Small intestine (tissue), 7 donors: ENCODE results near the gene BICC1. TPM values are rescaled to one million over a fixed set of nuclear protein-coding genes. Genes with fewer than 3 reads are reported as not detected.

Experiments used
- DNase-seq, 2 donors: peaks; one replicate each; pipeline versions ENCODE4 v3.0.0 to v3.0.0-alpha.2; 2013
- FAIRE-seq: peaks from 2 replicates; lab custom pipeline; 2012; peaks lifted over from hg19 to GRCh38; lab: Jason Lieb, UNC
- H3K27ac ChIP-seq, 3 donors: one replicate each; pipeline ENCODE4 v1.5.1; 2013; ENCODE audit warnings: low read length in 2 of 3, mild to moderate bottlenecking in 2 of 3, control low read depth in 1 of 3, inconsistent platforms in 1 of 3, low read depth in 1 of 3, moderate library complexity in 1 of 3
- H3K27me3 ChIP-seq, 3 donors: one replicate each; pipeline ENCODE4 v1.6.1; 2013; ENCODE audit warnings: low read length in 3 of 3, inconsistent platforms in 1 of 3; ENCODE audit not compliant: control insufficient read depth in 3 of 3, insufficient read depth in 3 of 3
- H3K36me3 ChIP-seq, 3 donors: one replicate each; pipeline ENCODE4 v1.6.1; 2013; ENCODE audit warnings: low read length in 3 of 3, inconsistent platforms in 1 of 3, low read depth in 1 of 3, mild to moderate bottlenecking in 1 of 3, moderate library complexity in 1 of 3; ENCODE audit not compliant: control insufficient read depth in 3 of 3, insufficient read depth in 2 of 3
- H3K4me1 ChIP-seq, 3 donors: one replicate each; pipeline ENCODE4 v1.6.1; 2013; ENCODE audit warnings: low read length in 2 of 3, inconsistent platforms in 1 of 3, low read depth in 1 of 3, mild to moderate bottlenecking in 1 of 3, moderate library complexity in 1 of 3; ENCODE audit not compliant: control insufficient read depth in 3 of 3, insufficient read depth in 2 of 3
- H3K4me3 ChIP-seq, 3 donors: one replicate each; pipeline ENCODE4 v1.5.1; 2013; ENCODE audit warnings: low read length in 3 of 3, control low read depth in 1 of 3, inconsistent platforms in 1 of 3, low read depth in 1 of 3, mild to moderate bottlenecking in 1 of 3, moderate library complexity in 1 of 3
- H3K9me3 ChIP-seq, 2 donors: one replicate each; pipeline ENCODE4 v1.6.1; 2013; ENCODE audit warnings: low read depth in 1 of 2, low read length in 1 of 2; ENCODE audit not compliant: control insufficient read depth in 2 of 2, insufficient read depth in 1 of 2
- WGBS, 3 donors: extraction: QIAGEN DNeasy Blood & Tissue Kit; methylation state at CpG; one replicate each; pipeline ENCODE4 v1.1.7; 2013; 5-methylcytosine and 5-hydroxymethylcytosine counted together
- polyA plus RNA-seq, 4 donors: library from polyadenylated mRNA; stranded (reverse) in 3 of 4; unstranded in 1 of 4; fragments of 200-250 nt in 3 of 4; fragments of 120-200 nt in 1 of 4; gene quantifications; one replicate each; pipeline versions ENCODE4 v1.2.1 to v1.2.3, GENCODE V29; 2013
- donor health status: healthy with polysubstance abuse.
- donor health status: control.
- donor health status: control.
- donor health status: Bipolar disorder and iron deficiency.
- donor health status: healthy.

Gene BICC1
- polyA plus RNA-seq, 4 donors, result 0.81 to 4.7 (median 1.3) TPM; not detected in 1

- H3K4me3 ChIP-seq, result no peak overlapping the region
- H3K4me1 ChIP-seq, result peaks cover 0 to 3% (median 2%) of the 10 kb centered on the region in 3 donors
- H3K36me3 ChIP-seq, result no peaks in the 10 kb centered on the region
- FAIRE-seq (no peak), DNase-seq (no peak)
- H3K27me3 ChIP-seq, result no peaks in the 10 kb centered on the region
- no peak overlapping the region for H3K27ac ChIP-seq
- H3K9me3 ChIP-seq, result no peaks in the 10 kb centered on the region
- 70 to 76% (median 73%) methylated on average over 5 of the region's 5 CpGs for WGBS, 3 donors
Observed at GRCh38 chr10:58779594-58779993, 266.9 kb downstream of the BICC1 start.

GRCh38 chr10:58780476-58780875 lies 267.8 kb downstream of the BICC1 start:
- Histone ChIP-seq H3K4me3 (no peak overlapping the region), H3K9me3 (no peaks in the 10 kb centered on the region), H3K4me1 (peaks cover 0 to 3% (median 2%) of the 10 kb centered on the region in 3 donors), H3K27ac (no peak overlapping the region), H3K27me3 (no peaks in the 10 kb centered on the region), H3K36me3 (no peaks in the 10 kb centered on the region)
- FAIRE-seq, result no peak
- no peak for DNase-seq

DNA sequence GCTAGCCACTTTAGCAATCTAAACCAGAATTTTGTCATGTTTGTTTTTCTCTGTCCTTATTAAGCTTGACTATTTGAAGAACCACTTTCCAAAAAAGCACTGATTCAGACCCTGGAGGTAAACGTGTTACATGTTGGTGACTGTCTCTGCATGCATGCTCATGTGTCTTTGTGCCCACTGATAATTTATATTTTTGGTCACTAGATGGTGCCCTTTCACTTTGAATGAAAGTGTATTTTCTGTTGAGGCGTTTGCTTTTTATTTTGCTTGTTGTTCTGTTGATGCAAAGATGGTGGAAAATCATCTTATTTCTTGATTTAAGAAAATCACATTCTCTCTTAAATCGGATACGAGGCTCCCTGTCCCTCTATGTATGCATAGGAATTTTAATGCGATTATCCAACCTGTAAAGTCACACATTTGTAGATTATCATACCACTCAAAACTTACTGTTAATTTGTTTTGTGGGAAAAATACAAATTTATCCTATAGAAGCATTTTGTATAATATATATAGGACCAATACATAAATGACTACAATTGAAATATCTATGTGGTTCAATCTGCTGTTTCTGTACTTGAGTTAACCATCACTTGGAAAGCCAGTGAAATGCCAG lies 269.3 kb downstream of the BICC1 start:
- no peak for FAIRE-seq
- Histone ChIP-seq H3K27me3 (no peaks in the 10 kb centered on the region), H3K4me1 (peaks cover 0 to 2% (median 0%) of the 10 kb centered on the region in 3 donors), H3K27ac (no peak overlapping the region), H3K4me3 (no peak overlapping the region), H3K36me3 (no peaks in the 10 kb centered on the region), H3K9me3 (no peaks in the 10 kb centered on the region)
- WGBS, 3 donors, result 24 to 28% (median 28%) methylated on average over 5 of the region's 5 CpGs
- peak; percentile 51 to 61 for DNase-seq

- 23 to 46% (median 33%) methylated on average over 4 of the region's 4 CpGs for WGBS, 3 donors
- DNase-seq (peak in 1 of 2 donors; percentile 49), FAIRE-seq (no peak)
- Histone ChIP-seq H3K4me3 (no peak overlapping the region), H3K9me3 (no peaks in the 10 kb centered on the region), H3K27me3 (no peaks in the 10 kb centered on the region), H3K4me1 (peaks cover 0 to 2% (median 0%) of the 10 kb centered on the region in 3 donors), H3K36me3 (no peaks in the 10 kb centered on the region), H3K27ac (no peak overlapping the region)
Observed at GRCh38 chr10:58782876-58783851, 270.5 kb downstream of the BICC1 start.

GRCh38 chr10:58784361-58784760 lies 271.7 kb downstream of the BICC1 start:
- FAIRE-seq (no peak), DNase-seq (peak in 1 of 2 donors; percentile 17)
- Histone ChIP-seq H3K4me3 (no peak overlapping the region), H3K36me3 (no peaks in the 10 kb centered on the region), H3K27me3 (no peaks in the 10 kb centered on the region), H3K27ac (no peak overlapping the region), H3K9me3 (no peaks in the 10 kb centered on the region), H3K4me1 (peaks cover 0 to 2% (median 0%) of the 10 kb centered on the region in 3 donors)
- 46 to 49% (median 48%) methylated on average over 4 of the region's 4 CpGs for WGBS, 3 donors

GRCh38 chr10:58785354-58785753 lies 272.7 kb downstream of the BICC1 start:
- H3K27ac ChIP-seq, result no peak overlapping the region
- no peaks in the 10 kb centered on the region for H3K27me3 ChIP-seq
- no peak overlapping the region for H3K4me3 ChIP-seq
- H3K4me1 ChIP-seq, result peaks cover 0 to 2% (median 0%) of the 10 kb centered on the region in 3 donors
- FAIRE-seq, result no peak
- 86 to 91% (median 90%) methylated on average over 3 of the region's 3 CpGs for WGBS, 3 donors
- no peaks in the 10 kb centered on the region for H3K36me3 ChIP-seq
- H3K9me3 ChIP-seq, result no peaks in the 10 kb centered on the region
- no peak for DNase-seq

GRCh38 chr10:58791137-58791536 lies 278.5 kb downstream of the BICC1 start:
- no peak for FAIRE-seq
- Histone ChIP-seq H3K27ac (no peak overlapping the region), H3K9me3 (no peaks in the 10 kb centered on the region), H3K27me3 (no peaks in the 10 kb centered on the region), H3K4me1 (no peaks in the 10 kb centered on the region), H3K36me3 (no peaks in the 10 kb centered on the region), H3K4me3 (no peak overlapping the region)
- 72 to 83% (median 75%) methylated on average over 6 of the region's 6 CpGs for WGBS, 3 donors
- DNase-seq, result no peak

DNA sequence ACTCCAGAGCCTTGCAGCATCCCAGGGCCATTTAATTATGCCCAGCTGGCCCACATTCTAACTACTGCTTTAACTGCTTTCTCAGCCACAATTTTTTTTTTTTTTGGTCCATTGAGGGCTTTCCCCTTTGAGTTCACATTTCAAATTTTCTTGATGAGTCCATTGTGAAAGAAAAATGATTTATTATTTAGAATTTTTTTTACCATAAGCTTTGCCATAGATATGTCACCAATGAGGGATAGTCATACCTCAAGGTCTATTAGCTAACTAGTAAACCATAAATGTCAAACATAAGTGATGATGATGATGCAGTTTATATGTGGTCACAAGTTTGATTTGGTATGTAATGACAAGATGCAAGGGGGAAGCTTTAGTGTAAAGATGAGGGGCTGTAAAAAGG lies 282.9 kb downstream of the BICC1 start:
- DNase-seq (no peak), FAIRE-seq (no peak)
- Histone ChIP-seq H3K36me3 (no peaks in the 10 kb centered on the region), H3K4me3 (no peak overlapping the region), H3K27me3 (no peaks in the 10 kb centered on the region), H3K9me3 (no peaks in the 10 kb centered on the region), H3K27ac (no peak overlapping the region), H3K4me1 (no peaks in the 10 kb centered on the region)
